Breast epithelium (tissue), 4 donors: ENCODE results near the gene KIF21A. TPM values are rescaled to one million over a fixed set of nuclear protein-coding genes. Genes with fewer than 3 reads are reported as not detected.
A peak's percentile ranks its signal among the peaks of the same experiment; 100 is the strongest.

ENCODE experiments used
- DNase-seq, 2 donors: peaks; one replicate each; pipeline ENCODE4 v3.0.0-alpha.2; 2019; ENCODE audit warnings: low spot score in 2 of 2
- H3K27ac ChIP-seq, 2 donors: fragments of 200-600 bp; sonication (generic) in 1 of 2; one replicate each; pipeline ENCODE4 v1.5.1; 2016 to 2019; ENCODE audit warnings: mild to moderate bottlenecking in 1 of 2
- H3K27me3 ChIP-seq, 2 donors: fragments of 200-600 bp; sonication (generic) in 1 of 2; one replicate each; pipeline versions ENCODE4 v1.5.1 to v1.6.0; 2017 to 2019; ENCODE audit warnings: control low read depth in 1 of 2, mild to moderate bottlenecking in 1 of 2
- H3K36me3 ChIP-seq: fragments of 200-600 bp; one replicate; pipeline ENCODE4 v1.5.1; 2019
- H3K4me1 ChIP-seq, 2 donors: fragments of 200-600 bp; sonication (generic); one replicate each; pipeline ENCODE4 v1.5.1; 2016 to 2019; ENCODE audit warnings: control low read depth in 1 of 2
- H3K4me3 ChIP-seq, 3 donors: fragments of 200-600 bp; sonication (generic); 1 replicate in 2 of 3; 2 replicates in 1 of 3; pipeline ENCODE4 v1.5.1; 2016 to 2019; ENCODE audit warnings: mild to moderate bottlenecking in 3 of 3, moderate library complexity in 2 of 3
- H3K9me3 ChIP-seq, 2 donors: fragments of 200-600 bp; sonication (generic) in 1 of 2; one replicate each; pipeline ENCODE4 v1.5.1; 2016 to 2019; ENCODE audit warnings: control low read depth in 1 of 2
- CTCF ChIP-seq, 3 donors: fragments of 450-650 bp; IDR thresholded peaks; one replicate each; pipeline ENCODE4 v1.5.1; 2016 to 2017; ENCODE audit warnings: antibody characterized with exemption in 3 of 3, mild to moderate bottlenecking in 3 of 3, moderate library complexity in 3 of 3
- POLR2A ChIP-seq: fragments of 450-650 bp; IDR thresholded peaks from one replicate; pipeline ENCODE4 v1.6.1; 2016; ENCODE audit warnings: antibody characterized with exemption, mild to moderate bottlenecking, moderate library complexity
- POLR2AphosphoS5 ChIP-seq, 3 donors: sonication (generic); formaldehyde crosslinking; IDR thresholded peaks; one replicate each; pipeline ENCODE4 v1.6.1; 2017; ENCODE audit warnings: antibody characterized with exemption in 3 of 3
- intact Hi-C: fragments of 100-400 bp; cut with DNase I; formaldehyde crosslinking; loops from one replicate; pipeline ENCODE4 v1.15.1; 2023; ENCODE audit warnings: low total_unique reads
- total RNA-seq, 3 donors: library from RNA; depleted of rRNA; stranded (reverse); fragments of >200 nt; gene quantifications; one replicate each; pipeline ENCODE4 v1.1.0, GENCODE V29; 2016

The KIF21A gene
- total RNA-seq, 3 donors from 2014 or later: 10.2 to 23.7 (median 11.7) TPM

- no peak overlapping the region for H3K27ac ChIP-seq
- intact Hi-C loops: no loop called here
These were observed 169.9 kb downstream of the KIF21A start for GRCh38 chr12:39272871-39273655.

GRCh38 chr12:39269492-39269891, 173.4 kb downstream of the KIF21A start:
- no peak for DNase-seq
- TF ChIP-seq POLR2A: no peak
- TF ChIP-seq CTCF (IDR thresholded peaks at IDR 0.05): no peak
- no peak for TF ChIP-seq POLR2AphosphoS5 (IDR thresholded peaks at IDR 0.05)
- H3K4me1 ChIP-seq: no peaks in the 10 kb centered on the region
- H3K27me3 ChIP-seq: no peaks in the 10 kb centered on the region
- intact Hi-C loops: no loop called here
- H3K4me3 ChIP-seq: no peak overlapping the region
- no peak overlapping the region for H3K27ac ChIP-seq
- H3K9me3 ChIP-seq: no peaks in the 10 kb centered on the region
- H3K36me3 ChIP-seq: no peaks in the 10 kb centered on the region

More at GRCh38 chr12:39272871-39273655, 169.9 kb downstream of the KIF21A start:
- no peaks in the 10 kb centered on the region for H3K27me3 ChIP-seq
- no peak for DNase-seq
- no peak overlapping the region for H3K4me3 ChIP-seq
- no peak for TF ChIP-seq POLR2A
- TF ChIP-seq CTCF (IDR thresholded peaks at IDR 0.05): peak in 2 of 3 donors; percentile 15 to 18
- H3K36me3 ChIP-seq: no peaks in the 10 kb centered on the region
- H3K9me3 ChIP-seq: no peaks in the 10 kb centered on the region
- no peaks in the 10 kb centered on the region for H3K4me1 ChIP-seq

GRCh38 chr12:39267886-39268285, 175.0 kb downstream of the KIF21A start:
- H3K27ac ChIP-seq: no peak overlapping the region
- H3K9me3 ChIP-seq: peaks cover 0 to under 1% of the 10 kb centered on the region in 2 donors
- intact Hi-C loops: no loop called here
- no peak overlapping the region for H3K4me3 ChIP-seq
- DNase-seq: no peak
- no peaks in the 10 kb centered on the region for H3K27me3 ChIP-seq
- TF ChIP-seq POLR2A: no peak
- TF ChIP-seq CTCF (IDR thresholded peaks at IDR 0.05): no peak
- H3K36me3 ChIP-seq: no peaks in the 10 kb centered on the region
- H3K4me1 ChIP-seq: no peaks in the 10 kb centered on the region

GRCh38 chr12:39252628-39253027, 190.3 kb downstream of the KIF21A start:
- DNase-seq: no peak
- H3K27me3 ChIP-seq: no peaks in the 10 kb centered on the region
- peaks cover 0 to 5% of the 10 kb centered on the region in 2 donors for H3K9me3 ChIP-seq
- no peaks in the 10 kb centered on the region for H3K36me3 ChIP-seq
- no peaks in the 10 kb centered on the region for H3K4me1 ChIP-seq
- H3K27ac ChIP-seq: no peak overlapping the region
- H3K4me3 ChIP-seq: no peak overlapping the region
- intact Hi-C loops: no loop called here
- TF ChIP-seq CTCF (IDR thresholded peaks at IDR 0.05): no peak
- TF ChIP-seq POLR2AphosphoS5 (IDR thresholded peaks at IDR 0.05): no peak
- TF ChIP-seq POLR2A: no peak

Other genes starting within 250 kb of the KIF21A start
- gene ABCD2, start 176.7 kb upstream of the KIF21A start, total RNA-seq: 10 to 100 TPM in 1 of 3 donors, 1 to 10 TPM in 2; 2.6 to 48.0 (median 3.4) TPM